HAP-1 (cell line): ENCODE results near the gene MOB3B.

Source experiments
- DNase-seq, 2 experiments: peaks; one replicate each; pipeline ENCODE4 v3.0.0-alpha.2; 2016 to 2020; ENCODE audit warnings: low spot score in 2 of 2
- H3K27me3 ChIP-seq: fragments of 250-450 bp; sonication (Bioruptor Pico); 2 replicates; pipeline ENCODE4 v1.5.1; 2020; ENCODE audit warnings: low read depth, mild to moderate bottlenecking, moderate library complexity
- H3K36me3 ChIP-seq: fragments of 250-450 bp; sonication (Bioruptor Pico); replicated peaks from 2 replicates; pipeline ENCODE4 v1.5.1; 2020; ENCODE audit warnings: mild to moderate bottlenecking
- H3K4me1 ChIP-seq: fragments of 250-450 bp; sonication (Bioruptor Pico); 2 replicates; pipeline ENCODE4 v1.5.1; 2020; ENCODE audit warnings: mild to moderate bottlenecking
- H3K4me3 ChIP-seq: fragments of 250-450 bp; sonication (Bioruptor Pico); 2 replicates; pipeline ENCODE4 v1.5.1; 2020; ENCODE audit warnings: mild to moderate bottlenecking, moderate library complexity
- H3K9me3 ChIP-seq: fragments of 250-450 bp; sonication (Bioruptor Pico); 2 replicates; pipeline ENCODE4 v1.5.1; 2020; ENCODE audit warnings: mild to moderate bottlenecking, moderate library complexity
- in situ Hi-C: fragments of 300-500 bp; cut with MboI; formaldehyde crosslinking; loops from 3 replicates; pipeline ENCODE4 v1.14.3; 2020; ENCODE audit warnings: low sequenced_read_pairs, inconsistent platforms, mixed read lengths

MOB3B gene

GRCh38 chr9:27560457-27560856 lies 30.8 kb upstream of the MOB3B start:
- Histone ChIP-seq H3K36me3 (peaks cover 25% of the 10 kb centered on the region), H3K4me1 (no peaks in the 10 kb centered on the region; the same call in 1 of the 2 replicates), H3K4me3 (no peak overlapping the region), H3K27me3 (no peaks in the 10 kb centered on the region), H3K9me3 (no peaks in the 10 kb centered on the region)
- in situ Hi-C loops = no loop called here
- no peak for DNase-seq

- peaks cover 32% of the 10 kb centered on the region for H3K36me3 ChIP-seq
- in situ Hi-C loops = no loop called here
- H3K4me3 ChIP-seq = no peak overlapping the region
- H3K9me3 ChIP-seq = no peaks in the 10 kb centered on the region
- H3K4me1 ChIP-seq = no peaks in the 10 kb centered on the region
- DNase-seq = no peak
- no peaks in the 10 kb centered on the region for H3K27me3 ChIP-seq
Measured at GRCh38 chr9:27558307-27558706, 28.7 kb upstream of the MOB3B start.

- H3K9me3 ChIP-seq = no peaks in the 10 kb centered on the region
- H3K4me1 ChIP-seq = no peaks in the 10 kb centered on the region
- DNase-seq = no peak
- in situ Hi-C loops = no loop called here
- peaks cover 30% of the 10 kb centered on the region for H3K36me3 ChIP-seq
- no peak overlapping the region for H3K4me3 ChIP-seq
- no peaks in the 10 kb centered on the region for H3K27me3 ChIP-seq
Measured at GRCh38 chr9:27556470-27556869, 26.9 kb upstream of the MOB3B start.

GRCh38 chr9:27554712-27555111 lies 25.1 kb upstream of the MOB3B start:
- no peak overlapping the region for H3K4me3 ChIP-seq
- H3K4me1 ChIP-seq = no peaks in the 10 kb centered on the region
- H3K36me3 ChIP-seq = peaks cover 23% of the 10 kb centered on the region
- H3K9me3 ChIP-seq = no peaks in the 10 kb centered on the region
- in situ Hi-C loops = no loop called here
- H3K27me3 ChIP-seq = no peaks in the 10 kb centered on the region
- no peak for DNase-seq

- in situ Hi-C loops = loop anchor here (25.0 kb wide), 1 partner anchor 512 kb away; no protein-coding TSS in a partner anchor
- DNase-seq = no peak
- no peak overlapping the region for H3K4me3 ChIP-seq
- no peaks in the 10 kb centered on the region for H3K9me3 ChIP-seq
- H3K4me1 ChIP-seq = no peaks in the 10 kb centered on the region
- no peaks in the 10 kb centered on the region for H3K27me3 ChIP-seq
- peaks cover 20% of the 10 kb centered on the region for H3K36me3 ChIP-seq
Measured at GRCh38 chr9:27549196-27549755, 19.7 kb upstream of the MOB3B start.

- H3K4me1 ChIP-seq = no peaks in the 10 kb centered on the region
- peaks cover 15% of the 10 kb centered on the region for H3K36me3 ChIP-seq
- H3K4me3 ChIP-seq = no peak overlapping the region
- in situ Hi-C loops = loop anchor here (25.0 kb wide), 1 partner anchor 511 kb away; no protein-coding TSS in a partner anchor
- H3K9me3 ChIP-seq = no peaks in the 10 kb centered on the region
- H3K27me3 ChIP-seq = no peaks in the 10 kb centered on the region
- DNase-seq = peak in 1 of 2 experiments; percentile 59
Measured at GRCh38 chr9:27548055-27548741, 18.6 kb upstream of the MOB3B start.

GRCh38 chr9:27545471-27545870 lies 15.9 kb upstream of the MOB3B start:
- no peak for DNase-seq
- Histone ChIP-seq H3K4me3 (no peak overlapping the region), H3K36me3 (peaks cover 12% of the 10 kb centered on the region; the same call in 1 of the 2 replicates), H3K4me1 (no peaks in the 10 kb centered on the region), H3K27me3 (no peaks in the 10 kb centered on the region), H3K9me3 (no peaks in the 10 kb centered on the region)
- in situ Hi-C loops = loop anchor here (25.0 kb wide), 1 partner anchor 508 kb away; no protein-coding TSS in a partner anchor

GRCh38 chr9:27542508-27542907 lies 12.9 kb upstream of the MOB3B start:
- in situ Hi-C loops = loop anchor here (25.0 kb wide), 1 partner anchor 505 kb away; no protein-coding TSS in a partner anchor
- H3K4me3 ChIP-seq = no peak overlapping the region
- no peaks in the 10 kb centered on the region for H3K27me3 ChIP-seq
- no peaks in the 10 kb centered on the region for H3K4me1 ChIP-seq
- no peak for DNase-seq
- H3K9me3 ChIP-seq = no peaks in the 10 kb centered on the region
- peaks cover 10% of the 10 kb centered on the region; the same call in 1 of the 2 replicates for H3K36me3 ChIP-seq

- no peaks in the 10 kb centered on the region for H3K4me1 ChIP-seq
- H3K4me3 ChIP-seq = no peak overlapping the region
- H3K9me3 ChIP-seq = no peaks in the 10 kb centered on the region
- H3K36me3 ChIP-seq = peaks cover 3% of the 10 kb centered on the region; the same call in 1 of the 2 replicates
- in situ Hi-C loops = loop anchor here (25.0 kb wide), 1 partner anchor 504 kb away; no protein-coding TSS in a partner anchor
- no peaks in the 10 kb centered on the region for H3K27me3 ChIP-seq
- DNase-seq = no peak
Measured at GRCh38 chr9:27541740-27542139, 12.1 kb upstream of the MOB3B start.

- Histone ChIP-seq H3K4me1 (no peaks in the 10 kb centered on the region), H3K36me3 (no peaks in the 10 kb centered on the region), H3K4me3 (no peak overlapping the region), H3K27me3 (no peaks in the 10 kb centered on the region), H3K9me3 (no peaks in the 10 kb centered on the region)
- no peak for DNase-seq
- in situ Hi-C loops = loop anchor here (25.0 kb wide), 1 partner anchor 503 kb away; no protein-coding TSS in a partner anchor
Measured at GRCh38 chr9:27540502-27540901, 10.9 kb upstream of the MOB3B start.

GRCh38 chr9:27539479-27540441 lies 10.1 kb upstream of the MOB3B start:
- H3K4me1 ChIP-seq = no peaks in the 10 kb centered on the region
- no peak for DNase-seq
- H3K4me3 ChIP-seq = no peak overlapping the region
- H3K27me3 ChIP-seq = no peaks in the 10 kb centered on the region
- H3K36me3 ChIP-seq = no peaks in the 10 kb centered on the region
- no peaks in the 10 kb centered on the region for H3K9me3 ChIP-seq
- in situ Hi-C loops = loop anchor here (25.0 kb wide), 1 partner anchor 502 kb away; no protein-coding TSS in a partner anchor

GRCh38 chr9:27538647-27539046 lies 9.0 kb upstream of the MOB3B start:
- Histone ChIP-seq H3K4me3 (no peak overlapping the region), H3K4me1 (peaks cover 4% of the 10 kb centered on the region; the same call in 1 of the 2 replicates), H3K27me3 (no peaks in the 10 kb centered on the region), H3K36me3 (no peaks in the 10 kb centered on the region), H3K9me3 (no peaks in the 10 kb centered on the region)
- in situ Hi-C loops = loop anchor here (25.0 kb wide), 1 partner anchor 501 kb away; no protein-coding TSS in a partner anchor
- DNase-seq = no peak

GRCh38 chr9:27537756-27538155 lies 8.1 kb upstream of the MOB3B start:
- in situ Hi-C loops = loop anchor here (25.0 kb wide), 1 partner anchor 500 kb away; no protein-coding TSS in a partner anchor
- peaks cover 4% of the 10 kb centered on the region; the same call in 1 of the 2 replicates for H3K4me1 ChIP-seq
- H3K27me3 ChIP-seq = no peaks in the 10 kb centered on the region
- DNase-seq = no peak
- H3K9me3 ChIP-seq = no peaks in the 10 kb centered on the region
- H3K36me3 ChIP-seq = no peaks in the 10 kb centered on the region
- no peak overlapping the region for H3K4me3 ChIP-seq
